Kidney epithelial cell (primary cell): Measurements from ENCODE around the gene SPATA13. TPM values are rescaled to one million over a fixed set of nuclear protein-coding genes. Genes with fewer than 3 reads are reported as not detected.
A peak's percentile ranks its signal among the peaks of the same experiment; 100 is the strongest.
"Not testable (repeated sequence)": the region's sequence is repeated elsewhere in the genome, so short reads cannot be mapped to it uniquely, and the experiment has no call there.

ENCODE experiments used
- DNase-seq: peaks from one replicate; pipeline ENCODE4 v3.0.0-alpha.2; 2010; ENCODE audit warnings: low read depth
- H3K27me3 ChIP-seq: 2 replicates; pipeline ENCODE4 v1.6.0; 2011; ENCODE audit warnings: low read length; ENCODE audit not compliant: control insufficient read depth, insufficient read depth
- H3K36me3 ChIP-seq: 2 replicates; pipeline ENCODE4 v1.5.1; 2011; ENCODE audit warnings: low read length; ENCODE audit not compliant: control insufficient read depth, insufficient read depth
- H3K4me3 ChIP-seq: 2 replicates; pipeline ENCODE4 v1.5.1; 2011; ENCODE audit warnings: low read depth, mild to moderate bottlenecking, control low read depth, low read length
- total RNA-seq: library from RNA; depleted of rRNA; stranded (reverse); fragments of >200 nt; gene quantifications from 2 replicates; pipeline ENCODE4 v1.2.3, GENCODE V29; 2015
- TF ChIP-seq, protein P1 (sequence below): IDR thresholded peaks from 2 replicates; pipeline ENCODE4 v1.5.1; 2011; ENCODE audit warnings: mild to moderate bottlenecking, moderate library complexity, low read length, control low read depth, inconsistent platforms; ENCODE audit not compliant: insufficient read depth, poor library complexity, severe bottlenecking

Gene SPATA13
- total RNA-seq, 1 donor from 2014 or later: 11.3 TPM

DNA sequence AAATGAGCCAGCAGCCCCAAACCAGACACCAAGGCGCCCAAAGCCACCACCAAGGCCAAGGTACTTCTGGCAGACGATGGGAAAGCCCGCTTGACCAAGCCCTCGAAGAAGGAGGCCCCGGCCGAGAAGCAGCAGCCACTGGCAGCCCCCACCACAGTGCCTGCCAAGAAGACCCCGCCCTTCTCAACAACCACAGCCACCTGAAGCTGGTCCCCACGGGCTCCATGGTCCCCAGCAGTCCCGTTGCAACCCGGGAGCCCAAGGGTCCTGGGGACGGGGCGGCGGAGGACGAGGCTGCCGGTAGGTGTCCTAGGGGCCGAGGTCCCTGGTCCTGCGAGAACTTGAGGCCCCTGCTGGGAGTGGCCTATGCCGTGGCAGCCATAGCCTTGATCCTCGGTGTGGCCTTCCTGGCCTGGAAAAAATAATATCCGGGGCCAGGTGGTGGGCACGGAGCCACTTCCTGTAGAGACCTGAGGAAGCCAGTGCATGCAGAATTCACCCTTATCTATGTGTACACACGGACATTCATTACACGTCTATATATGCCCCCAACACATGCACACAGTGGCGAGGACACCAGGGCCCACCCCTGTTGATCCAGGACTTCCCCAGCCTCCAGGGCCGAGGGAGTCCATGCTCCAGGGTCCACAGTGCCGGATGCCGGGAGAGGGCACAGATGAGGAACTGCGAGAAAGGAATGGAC is 162.7 kb downstream of the SPATA13 start:
- Histone ChIP-seq H3K36me3 (no peaks in the 10 kb centered on the region), H3K4me3 (no peak overlapping the region), H3K27me3 (peaks cover 2% of the 10 kb centered on the region)
- TF ChIP-seq, protein P1, sequence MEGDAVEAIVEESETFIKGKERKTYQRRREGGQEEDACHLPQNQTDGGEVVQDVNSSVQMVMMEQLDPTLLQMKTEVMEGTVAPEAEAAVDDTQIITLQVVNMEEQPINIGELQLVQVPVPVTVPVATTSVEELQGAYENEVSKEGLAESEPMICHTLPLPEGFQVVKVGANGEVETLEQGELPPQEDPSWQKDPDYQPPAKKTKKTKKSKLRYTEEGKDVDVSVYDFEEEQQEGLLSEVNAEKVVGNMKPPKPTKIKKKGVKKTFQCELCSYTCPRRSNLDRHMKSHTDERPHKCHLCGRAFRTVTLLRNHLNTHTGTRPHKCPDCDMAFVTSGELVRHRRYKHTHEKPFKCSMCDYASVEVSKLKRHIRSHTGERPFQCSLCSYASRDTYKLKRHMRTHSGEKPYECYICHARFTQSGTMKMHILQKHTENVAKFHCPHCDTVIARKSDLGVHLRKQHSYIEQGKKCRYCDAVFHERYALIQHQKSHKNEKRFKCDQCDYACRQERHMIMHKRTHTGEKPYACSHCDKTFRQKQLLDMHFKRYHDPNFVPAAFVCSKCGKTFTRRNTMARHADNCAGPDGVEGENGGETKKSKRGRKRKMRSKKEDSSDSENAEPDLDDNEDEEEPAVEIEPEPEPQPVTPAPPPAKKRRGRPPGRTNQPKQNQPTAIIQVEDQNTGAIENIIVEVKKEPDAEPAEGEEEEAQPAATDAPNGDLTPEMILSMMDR: no peak
- no peak for DNase-seq

DNA sequence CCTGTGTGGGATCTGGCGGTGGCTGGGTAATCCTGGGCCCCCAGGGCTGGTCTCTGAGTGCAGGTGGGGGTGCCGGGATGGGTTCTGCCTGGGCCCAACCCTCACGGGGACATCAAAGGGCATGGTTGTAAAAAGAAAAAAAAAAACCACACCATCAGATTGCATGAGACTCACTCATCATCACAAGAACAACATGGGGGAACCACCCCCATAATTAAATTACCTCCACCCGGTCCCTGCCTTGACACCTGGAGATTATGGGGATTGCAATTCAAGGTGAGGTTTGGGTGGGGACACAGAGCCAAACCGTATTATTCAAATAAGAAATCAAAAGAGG is 163.2 kb downstream of the SPATA13 start:
- H3K4me3 ChIP-seq: no peak overlapping the region
- TF ChIP-seq, protein P1: no peak

DNA sequence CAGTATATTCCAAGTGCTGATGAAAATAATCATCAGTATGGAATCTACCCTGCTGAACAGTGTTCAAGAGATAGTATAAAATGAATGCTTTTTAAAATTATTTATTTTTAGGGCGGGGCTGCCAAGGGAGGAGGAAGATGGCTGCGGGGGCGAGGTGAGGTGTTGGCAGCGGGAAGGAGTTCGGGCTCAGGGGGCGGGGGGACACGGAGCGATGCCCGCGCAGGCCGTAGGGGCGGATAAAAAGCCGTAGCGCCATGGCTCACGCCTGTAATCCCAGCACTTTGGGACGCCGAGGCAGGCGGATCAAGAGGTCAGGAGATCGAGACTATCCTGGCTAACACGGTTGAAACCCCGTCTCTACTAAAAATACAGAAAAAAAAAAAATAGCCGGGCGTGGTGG is 167.1 kb downstream of the SPATA13 start:
- H3K27me3 ChIP-seq, H3K4me3 ChIP-seq, DNase-seq, H3K36me3 ChIP-seq: not testable (repeated sequence)

More for the DNA sequence above, 163.2 kb downstream of the SPATA13 start:
- Histone ChIP-seq H3K27me3 (peaks cover 4% of the 10 kb centered on the region), H3K36me3 (no peaks in the 10 kb centered on the region)
- no peak for DNase-seq

DNA sequence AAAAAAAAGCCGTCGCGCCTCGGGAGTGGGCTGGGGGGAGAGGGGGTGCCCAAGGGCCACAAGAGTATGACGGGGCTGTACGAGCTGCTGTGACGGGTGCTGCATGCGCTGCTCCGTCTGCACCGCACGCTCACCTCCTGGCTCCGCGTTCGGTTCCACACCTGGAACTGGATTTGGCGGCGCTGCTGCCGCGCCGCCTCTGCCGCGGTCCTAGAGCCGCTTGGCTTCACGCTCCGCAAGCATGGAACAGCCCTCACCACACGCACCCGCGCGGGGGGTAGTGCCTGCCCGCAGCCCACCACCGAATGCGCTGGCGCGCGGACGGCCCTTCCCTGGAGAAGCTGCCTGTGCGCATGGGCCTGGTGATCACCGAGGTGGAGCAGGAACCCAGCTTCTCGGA is 167.6 kb downstream of the SPATA13 start:
- H3K4me3 ChIP-seq: peak overlapping the region; percentile 39
- no peaks in the 10 kb centered on the region for H3K36me3 ChIP-seq
- H3K27me3 ChIP-seq: peaks cover 4% of the 10 kb centered on the region
- no peak for DNase-seq
- TF ChIP-seq, protein P1: no peak

DNA sequence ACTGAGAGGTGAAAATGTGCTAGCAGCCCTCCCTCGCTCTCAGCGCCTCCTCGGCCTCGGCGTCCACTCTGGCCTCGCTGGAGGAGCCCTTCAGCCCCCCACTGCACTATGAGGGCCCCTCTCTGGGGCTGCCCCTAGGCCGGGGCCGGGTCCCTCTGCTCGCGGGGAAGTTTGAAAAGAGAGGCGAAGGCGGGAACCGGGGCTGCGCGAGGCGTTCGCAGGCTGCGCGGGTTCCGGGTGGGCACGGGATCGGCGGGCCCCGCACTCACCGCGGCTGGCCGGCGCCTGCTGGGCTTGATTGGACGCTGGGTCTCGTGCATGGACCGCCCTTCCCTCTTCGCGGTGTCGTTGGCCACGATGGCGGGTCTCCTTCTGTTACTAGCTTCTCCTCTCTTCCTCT is 178.2 kb downstream of the SPATA13 start:
- no peak for DNase-seq
- H3K4me3 ChIP-seq: no peak overlapping the region
- H3K36me3 ChIP-seq: no peaks in the 10 kb centered on the region
- TF ChIP-seq, protein P1: no peak
- no peaks in the 10 kb centered on the region for H3K27me3 ChIP-seq

DNA sequence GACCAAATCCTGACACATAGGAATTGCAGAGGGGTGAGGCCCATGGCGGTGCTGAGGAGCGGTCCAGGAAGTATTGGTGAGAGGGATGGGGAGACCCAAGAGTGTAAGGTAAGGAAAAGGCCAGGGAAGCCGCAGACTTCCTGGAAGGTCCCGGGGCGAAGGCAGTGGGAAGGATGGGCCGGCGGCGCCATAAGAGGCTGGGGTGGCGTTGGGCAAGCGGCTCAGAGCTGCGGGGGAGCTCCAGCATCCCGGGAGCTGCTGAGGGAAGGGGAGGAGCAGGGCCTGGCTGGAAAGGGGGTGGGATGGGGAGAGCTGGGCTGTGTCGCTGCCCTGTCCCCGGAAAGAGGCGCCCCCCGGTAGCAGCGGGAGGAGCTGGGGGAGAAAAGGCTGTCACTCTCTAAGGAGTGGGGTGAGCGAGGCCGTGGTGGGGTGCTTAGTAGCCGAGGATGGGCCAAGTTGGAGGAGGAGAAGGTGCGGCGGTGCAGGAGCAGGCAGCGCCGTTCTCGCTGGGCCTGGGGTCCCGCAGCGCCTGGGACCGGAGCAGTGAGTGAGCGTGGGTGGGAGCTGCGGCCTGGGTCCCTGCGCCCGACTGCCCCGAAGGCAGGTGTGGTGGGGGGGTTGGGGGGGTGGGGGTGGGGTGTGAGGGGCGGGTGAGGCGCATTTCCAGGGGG is 179.6 kb downstream of the SPATA13 start:
- Histone ChIP-seq H3K27me3 (no peaks in the 10 kb centered on the region), H3K4me3 (no peak overlapping the region), H3K36me3 (no peaks in the 10 kb centered on the region)
- TF ChIP-seq, protein P1: no peak
- no peak for DNase-seq
